OCI-LY1 (cell line): ENCODE data around the gene GTF2E1.

Source experiments
- H2AFZ ChIP-seq: fragments of 200-600 bp; sonication (generic), shearing (Covaris generic); 2 replicates; pipeline ENCODE4 v1.6.0; 2014; ENCODE audit warnings: antibody characterized with exemption, mild to moderate bottlenecking, low read length
- H3F3A ChIP-seq: fragments of 200-600 bp; sonication (generic), shearing (Covaris generic); 2 replicates; pipeline ENCODE4 v1.6.0; 2014; ENCODE audit warnings: mild to moderate bottlenecking, antibody characterized with exemption, low read length, moderate library complexity; ENCODE audit not compliant: insufficient read depth
- H3K27ac ChIP-seq: fragments of 200-600 bp; sonication (generic); 2 replicates; pipeline ENCODE4 v1.5.1; 2014; ENCODE audit warnings: low read length, mixed run types, mild to moderate bottlenecking, low read depth; ENCODE audit not compliant: poor library complexity, severe bottlenecking
- H3K27me3 ChIP-seq: fragments of 200-600 bp; sonication (generic); 2 replicates; pipeline ENCODE4 v1.6.0; 2014; ENCODE audit warnings: antibody characterized with exemption, mild to moderate bottlenecking, low read length, moderate library complexity; ENCODE audit not compliant: insufficient read depth
- H3K36me3 ChIP-seq: fragments of 200-600 bp; sonication (generic); 2 replicates; pipeline ENCODE4 v1.6.1; 2014; ENCODE audit warnings: mild to moderate bottlenecking, antibody characterized with exemption, low read length, moderate library complexity, mixed read lengths; ENCODE audit not compliant: insufficient read depth
- H3K4me1 ChIP-seq: fragments of 200-600 bp; sonication (generic); 2 replicates; pipeline ENCODE4 v1.5.1; 2014; ENCODE audit warnings: mild to moderate bottlenecking, low read length, moderate library complexity; ENCODE audit not compliant: insufficient read depth, severe bottlenecking
- H3K4me2 ChIP-seq: fragments of 200-600 bp; sonication (generic), shearing (Covaris generic); 2 replicates; pipeline ENCODE4 v1.6.1; 2014; ENCODE audit warnings: low read length
- H3K4me3 ChIP-seq: fragments of 200-600 bp; sonication (generic); 2 replicates; pipeline ENCODE4 v1.5.1; 2014; ENCODE audit warnings: low read length, low read depth, mild to moderate bottlenecking, mixed read lengths; ENCODE audit not compliant: poor library complexity, severe bottlenecking
- H3K79me2 ChIP-seq: fragments of 200-600 bp; shearing (Covaris generic); 2 replicates; pipeline ENCODE4 v1.6.1; 2016; ENCODE audit warnings: mixed run types, low read length, mixed read lengths; ENCODE audit not compliant: insufficient read depth
- H3K9ac ChIP-seq: fragments of 200-600 bp; sonication (generic), shearing (Covaris generic); 2 replicates; pipeline ENCODE4 v1.6.1; 2014; ENCODE audit warnings: mild to moderate bottlenecking, low read length, mixed read lengths
- H3K9me2 ChIP-seq: fragments of 200-600 bp; sonication (generic), shearing (Covaris generic); 2 replicates; pipeline ENCODE4 v1.6.1; 2014; ENCODE audit warnings: low read depth, mild to moderate bottlenecking, low read length, mixed read lengths
- H3K9me3 ChIP-seq: fragments of 200-600 bp; shearing (Covaris generic); 2 replicates; pipeline ENCODE4 v1.6.1; 2014; ENCODE audit warnings: low read length, mixed read lengths
- H4K20me1 ChIP-seq: fragments of 200-600 bp; sonication (generic), shearing (Covaris generic); 2 replicates; pipeline ENCODE4 v1.6.0; 2016; ENCODE audit warnings: mild to moderate bottlenecking, low read length; ENCODE audit not compliant: insufficient read depth
- EZH2 ChIP-seq: fragments of 200-600 bp; sonication (generic), shearing (Covaris generic); IDR thresholded peaks from 2 replicates; pipeline ENCODE4 v1.8.0; 2017; ENCODE audit warnings: borderline replicate concordance, mixed run types, mild to moderate bottlenecking, antibody characterized with exemption, low read length, moderate library complexity, mixed read lengths
- TF ChIP-seq, protein P1 (sequence below): fragments of 200-600 bp; sonication (generic), shearing (Covaris generic); IDR thresholded peaks from 2 replicates; pipeline ENCODE4 v1.5.1; 2017; ENCODE audit warnings: mild to moderate bottlenecking, antibody characterized with exemption, low read length, moderate library complexity, mixed read lengths

Gene GTF2E1

DNA sequence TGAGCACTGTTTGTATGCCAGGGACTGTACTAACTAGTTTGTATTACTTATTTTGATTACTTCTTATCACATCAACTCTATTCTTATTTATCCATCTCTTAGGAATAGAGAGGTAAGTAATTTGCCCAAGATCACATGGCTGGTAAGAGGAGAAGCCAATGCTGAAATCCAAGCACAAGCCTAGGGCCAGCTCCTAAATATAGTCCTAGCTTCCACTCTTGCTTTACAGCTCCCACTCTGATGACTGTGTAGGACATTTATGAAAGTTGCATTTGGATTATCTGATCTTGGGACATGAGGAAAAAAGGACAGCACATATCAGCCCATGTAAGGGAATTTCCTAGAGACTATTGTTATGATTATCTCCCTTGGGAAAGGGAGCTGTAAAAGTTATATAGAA lies 58.1 kb downstream of the GTF2E1 start:
- no peaks in the 10 kb centered on the region for H3K27me3 ChIP-seq
- H3K9me3 ChIP-seq: no peaks in the 10 kb centered on the region
- no peak for TF ChIP-seq EZH2
- TF ChIP-seq, protein P1, sequence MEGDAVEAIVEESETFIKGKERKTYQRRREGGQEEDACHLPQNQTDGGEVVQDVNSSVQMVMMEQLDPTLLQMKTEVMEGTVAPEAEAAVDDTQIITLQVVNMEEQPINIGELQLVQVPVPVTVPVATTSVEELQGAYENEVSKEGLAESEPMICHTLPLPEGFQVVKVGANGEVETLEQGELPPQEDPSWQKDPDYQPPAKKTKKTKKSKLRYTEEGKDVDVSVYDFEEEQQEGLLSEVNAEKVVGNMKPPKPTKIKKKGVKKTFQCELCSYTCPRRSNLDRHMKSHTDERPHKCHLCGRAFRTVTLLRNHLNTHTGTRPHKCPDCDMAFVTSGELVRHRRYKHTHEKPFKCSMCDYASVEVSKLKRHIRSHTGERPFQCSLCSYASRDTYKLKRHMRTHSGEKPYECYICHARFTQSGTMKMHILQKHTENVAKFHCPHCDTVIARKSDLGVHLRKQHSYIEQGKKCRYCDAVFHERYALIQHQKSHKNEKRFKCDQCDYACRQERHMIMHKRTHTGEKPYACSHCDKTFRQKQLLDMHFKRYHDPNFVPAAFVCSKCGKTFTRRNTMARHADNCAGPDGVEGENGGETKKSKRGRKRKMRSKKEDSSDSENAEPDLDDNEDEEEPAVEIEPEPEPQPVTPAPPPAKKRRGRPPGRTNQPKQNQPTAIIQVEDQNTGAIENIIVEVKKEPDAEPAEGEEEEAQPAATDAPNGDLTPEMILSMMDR: no peak
- no peaks in the 10 kb centered on the region for H4K20me1 ChIP-seq
- H3K27ac ChIP-seq: no peak overlapping the region
- no peak overlapping the region for H2AFZ ChIP-seq
- H3K36me3 ChIP-seq: no peaks in the 10 kb centered on the region
- H3K79me2 ChIP-seq: no peaks in the 10 kb centered on the region
- H3K9ac ChIP-seq: no peak overlapping the region
- no peaks in the 10 kb centered on the region for H3F3A ChIP-seq
- no peak overlapping the region for H3K4me2 ChIP-seq
- H3K9me2 ChIP-seq: no peaks in the 10 kb centered on the region
- no peaks in the 10 kb centered on the region for H3K4me1 ChIP-seq
- no peak overlapping the region for H3K4me3 ChIP-seq

DNA sequence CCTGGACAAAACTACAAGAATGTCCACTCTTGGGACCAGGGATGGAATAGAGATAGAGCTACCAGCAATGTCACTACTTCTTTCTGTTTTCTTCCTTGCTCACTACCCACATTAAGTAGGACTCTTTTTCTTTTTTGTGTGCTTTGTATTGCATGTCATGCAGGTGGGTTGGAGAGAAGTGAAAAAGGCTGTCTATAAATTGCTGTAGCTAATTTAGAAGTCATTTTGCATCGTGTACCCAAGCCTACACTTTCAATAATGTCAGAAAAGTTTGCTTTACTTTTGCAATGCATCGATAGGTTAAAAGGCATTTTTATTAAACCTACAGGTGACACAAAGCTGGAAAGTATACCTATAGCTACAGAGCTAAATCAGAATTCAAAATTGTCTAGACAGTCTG lies 58.9 kb downstream of the GTF2E1 start:
- Histone ChIP-seq H3K9me3 (no peaks in the 10 kb centered on the region), H3K27me3 (no peaks in the 10 kb centered on the region), H3K27ac (no peak overlapping the region), H3K9me2 (no peaks in the 10 kb centered on the region), H3K79me2 (no peaks in the 10 kb centered on the region), H3K36me3 (no peaks in the 10 kb centered on the region), H4K20me1 (no peaks in the 10 kb centered on the region), H3K4me1 (no peaks in the 10 kb centered on the region), H3K4me2 (no peak overlapping the region), H2AFZ (no peak overlapping the region), H3K9ac (no peak overlapping the region), H3F3A (no peaks in the 10 kb centered on the region), H3K4me3 (no peak overlapping the region)
- TF ChIP-seq, protein P1: no peak
- TF ChIP-seq EZH2: no peak

DNA sequence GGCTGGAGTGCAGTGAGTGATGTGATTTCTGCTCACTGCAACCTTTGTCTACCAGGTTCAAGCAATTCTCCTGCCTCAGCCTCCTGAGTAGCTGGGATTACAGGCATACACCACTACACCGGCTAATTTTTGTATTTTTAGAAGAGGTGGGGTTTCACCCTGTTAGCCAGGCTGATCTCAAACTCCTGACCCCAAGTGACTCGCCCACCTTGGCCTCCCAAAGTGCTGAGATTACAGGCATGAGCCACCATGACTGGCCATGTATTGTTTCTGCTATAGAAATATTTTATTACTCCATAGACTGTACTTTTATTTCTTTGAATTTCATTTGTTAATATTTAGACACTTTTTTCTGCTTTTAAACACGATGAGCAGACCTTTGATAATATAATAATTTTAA lies 60.4 kb downstream of the GTF2E1 start:
- H3K79me2 ChIP-seq: no peaks in the 10 kb centered on the region
- H3K4me2 ChIP-seq: no peak overlapping the region
- H3K9me2 ChIP-seq: no peaks in the 10 kb centered on the region
- no peak overlapping the region for H2AFZ ChIP-seq
- no peaks in the 10 kb centered on the region for H3K27me3 ChIP-seq
- H4K20me1 ChIP-seq: no peaks in the 10 kb centered on the region
- no peaks in the 10 kb centered on the region for H3F3A ChIP-seq
- H3K27ac ChIP-seq: no peak overlapping the region
- H3K9me3 ChIP-seq: no peaks in the 10 kb centered on the region
- no peak overlapping the region for H3K4me3 ChIP-seq
- no peak overlapping the region for H3K9ac ChIP-seq
- H3K36me3 ChIP-seq: no peaks in the 10 kb centered on the region
- no peaks in the 10 kb centered on the region for H3K4me1 ChIP-seq
- TF ChIP-seq, protein P1: no peak
- TF ChIP-seq EZH2: no peak
